ENCODE data around the gene LEKR1. TPM values are rescaled to one million over a fixed set of nuclear protein-coding genes. Genes with fewer than 3 reads are reported as not detected.

LEKR1 gene
- total RNA-seq, 4 donors from 2014 or later: 6.3 to 7.5 (median 6.8) TPM

DNA sequence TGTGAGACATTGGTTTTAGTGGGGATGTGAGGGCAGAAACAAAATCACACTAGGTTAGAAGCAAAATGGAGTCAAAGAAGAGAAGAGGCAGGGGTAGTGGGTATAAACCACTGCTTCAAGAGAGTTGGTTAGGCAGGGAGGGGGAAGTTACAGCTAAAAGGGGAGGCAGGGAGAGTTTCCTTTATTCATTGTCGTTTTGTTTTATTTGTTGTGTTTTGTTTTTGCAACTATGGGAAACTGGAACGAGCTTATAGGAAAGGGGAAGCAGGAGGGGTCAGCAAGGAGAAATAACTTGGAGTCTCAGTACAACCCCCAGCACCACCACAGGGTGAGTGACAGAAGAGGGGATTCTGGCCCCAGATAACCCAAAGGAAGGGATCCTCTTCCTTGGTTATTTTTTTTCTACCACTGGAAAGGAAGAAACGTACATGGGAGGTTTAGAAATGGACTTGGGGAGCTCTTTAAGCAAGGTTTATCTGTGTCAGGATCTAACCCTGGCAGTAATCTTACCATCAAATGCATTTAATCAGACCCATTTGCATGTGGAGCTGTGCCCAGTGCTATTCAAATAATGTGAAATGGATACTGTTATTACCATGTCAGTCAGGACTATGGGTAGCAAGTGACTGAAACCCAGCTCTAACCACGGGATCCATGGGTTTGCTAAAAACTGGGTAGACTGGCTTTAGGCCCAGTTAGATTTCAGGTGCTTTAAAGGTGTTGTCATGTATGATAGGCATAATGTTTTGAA lies 265.1 kb downstream of the LEKR1 start:
- DNase-seq: no peak
- H3K36me3 ChIP-seq: no peaks in the 10 kb centered on the region
- no peak overlapping the region for H3K4me3 ChIP-seq (replicated peaks in 1 of 3)
- 61 to 64% methylated on average over 4 of the region's 4 CpGs for WGBS, 2 donors
- peaks cover 40 to 50% of the 10 kb centered on the region in 2 donors for H3K4me1 ChIP-seq
- no peaks in the 10 kb centered on the region for H3K27me3 ChIP-seq
- TF ChIP-seq, protein P1, sequence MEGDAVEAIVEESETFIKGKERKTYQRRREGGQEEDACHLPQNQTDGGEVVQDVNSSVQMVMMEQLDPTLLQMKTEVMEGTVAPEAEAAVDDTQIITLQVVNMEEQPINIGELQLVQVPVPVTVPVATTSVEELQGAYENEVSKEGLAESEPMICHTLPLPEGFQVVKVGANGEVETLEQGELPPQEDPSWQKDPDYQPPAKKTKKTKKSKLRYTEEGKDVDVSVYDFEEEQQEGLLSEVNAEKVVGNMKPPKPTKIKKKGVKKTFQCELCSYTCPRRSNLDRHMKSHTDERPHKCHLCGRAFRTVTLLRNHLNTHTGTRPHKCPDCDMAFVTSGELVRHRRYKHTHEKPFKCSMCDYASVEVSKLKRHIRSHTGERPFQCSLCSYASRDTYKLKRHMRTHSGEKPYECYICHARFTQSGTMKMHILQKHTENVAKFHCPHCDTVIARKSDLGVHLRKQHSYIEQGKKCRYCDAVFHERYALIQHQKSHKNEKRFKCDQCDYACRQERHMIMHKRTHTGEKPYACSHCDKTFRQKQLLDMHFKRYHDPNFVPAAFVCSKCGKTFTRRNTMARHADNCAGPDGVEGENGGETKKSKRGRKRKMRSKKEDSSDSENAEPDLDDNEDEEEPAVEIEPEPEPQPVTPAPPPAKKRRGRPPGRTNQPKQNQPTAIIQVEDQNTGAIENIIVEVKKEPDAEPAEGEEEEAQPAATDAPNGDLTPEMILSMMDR (IDR thresholded peaks at IDR 0.05): no peak
- no peak for TF ChIP-seq POLR2A (IDR thresholded peaks at IDR 0.05)
- H3K9me3 ChIP-seq: no peaks in the 10 kb centered on the region
- H3K27ac ChIP-seq: peak overlapping the region in 2 of 3 donors; percentile 99 to 100
- intact Hi-C loops (cut with DNase I): loop anchor here (5.0 kb wide), 1 partner anchor 41 kb away; no protein-coding TSS in a partner anchor

- WGBS, 2 donors: 56 to 72% methylated on average over 5 of the region's 5 CpGs
- intact Hi-C loops (cut with DNase I): loop anchor here (5.0 kb wide), 1 partner anchor 40 kb away; no protein-coding TSS in a partner anchor
- H3K27ac ChIP-seq: peak overlapping the region in 2 of 3 donors; percentile 99 to 100
Observed at GRCh38 chr3:157092230-157092629, 266.1 kb downstream of the LEKR1 start.

DNA sequence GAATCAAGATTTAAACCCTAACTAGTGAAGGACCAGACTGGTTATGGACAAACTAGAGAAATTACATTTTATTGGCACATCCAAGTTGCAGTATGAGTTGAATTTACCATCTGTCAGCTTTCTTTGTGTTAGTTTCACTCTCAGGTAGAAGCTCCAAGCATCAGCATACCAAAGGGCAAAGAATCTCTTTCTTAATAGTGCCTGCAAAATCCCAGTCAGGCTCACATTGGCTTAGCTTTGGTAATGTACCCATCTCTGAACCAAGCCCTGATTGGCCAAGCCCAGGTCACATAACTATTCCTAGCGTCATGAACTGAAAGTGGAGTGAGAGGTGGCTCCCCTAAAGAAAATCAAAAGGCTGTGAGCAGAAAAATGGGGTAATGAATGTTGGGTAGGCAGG lies 266.9 kb downstream of the LEKR1 start:
- Histone ChIP-seq H3K36me3 (no peaks in the 10 kb centered on the region), H3K27ac (no peak overlapping the region), H3K9me3 (no peaks in the 10 kb centered on the region), H3K4me1 (peaks cover 32 to 33% of the 10 kb centered on the region in 2 donors), H3K4me3 (replicated peaks in 1 of 3) (no peak overlapping the region), H3K27me3 (no peaks in the 10 kb centered on the region)
- DNase-seq: no peak
- intact Hi-C loops (cut with DNase I): loop anchor here (5.0 kb wide), 1 partner anchor 39 kb away; no protein-coding TSS in a partner anchor
- TF ChIP-seq POLR2A (IDR thresholded peaks at IDR 0.05): no peak
- TF ChIP-seq, protein P1 (IDR thresholded peaks at IDR 0.05): no peak
- WGBS, 2 donors: 88 to 97% methylated on average over 1 of the region's 1 CpG

More at GRCh38 chr3:157092230-157092629, 266.1 kb downstream of the LEKR1 start:
- Histone ChIP-seq H3K4me1 (peaks cover 40 to 42% of the 10 kb centered on the region in 2 donors), H3K9me3 (no peaks in the 10 kb centered on the region), H3K4me3 (replicated peaks in 1 of 3) (no peak overlapping the region), H3K27me3 (no peaks in the 10 kb centered on the region), H3K36me3 (no peaks in the 10 kb centered on the region)
- DNase-seq: no peak
- TF ChIP-seq POLR2A (IDR thresholded peaks at IDR 0.05): no peak
- TF ChIP-seq, protein P1 (IDR thresholded peaks at IDR 0.05): no peak

- no peaks in the 10 kb centered on the region for H3K36me3 ChIP-seq
- no peak overlapping the region for H3K27ac ChIP-seq
- DNase-seq: no peak
- WGBS, 2 donors: 92 to 98% methylated on average over 2 of the region's 2 CpGs
- TF ChIP-seq POLR2A (IDR thresholded peaks at IDR 0.05): no peak
- TF ChIP-seq, protein P1 (IDR thresholded peaks at IDR 0.05): no peak
- intact Hi-C loops (cut with DNase I): loop anchor here (5.0 kb wide), 1 partner anchor 38 kb away; no protein-coding TSS in a partner anchor
- H3K27me3 ChIP-seq: no peaks in the 10 kb centered on the region
- H3K4me3 ChIP-seq (replicated peaks in 1 of 3): no peak overlapping the region
- peaks cover 29 to 30% of the 10 kb centered on the region in 2 donors for H3K4me1 ChIP-seq
- H3K9me3 ChIP-seq: no peaks in the 10 kb centered on the region
Observed at GRCh38 chr3:157094301-157094700, 268.1 kb downstream of the LEKR1 start.
